ENCODE measurements around the gene POGLUT3. TPM values are rescaled to one million over a fixed set of nuclear protein-coding genes. Genes with fewer than 3 reads are reported as not detected.

POGLUT3 gene
- total RNA-seq, 4 donors from 2014 or later = 7.5 to 18.8 (median 14.4) TPM

GRCh38 chr11:108483163-108483562 is 15.0 kb downstream of the POGLUT3 start:
- peaks cover 61% of the 10 kb centered on the region for H3K36me3 ChIP-seq

GRCh38 chr11:108474664-108475463 is 23.3 kb downstream of the POGLUT3 start:
- 65% methylated on average over 11 of the region's 11 CpGs for WGBS
- no peak for DNase-seq (ENCODE audit: low spot score in 2 of 2)
- no peak overlapping the region for H3K27ac ChIP-seq
- TF ChIP-seq POLR2AphosphoS5 (IDR thresholded peaks at IDR 0.05) (no peak), EP300 (IDR thresholded peaks at IDR 0.05) (no peak)
- no peaks in the 10 kb centered on the region for H3K9me3 ChIP-seq
- peaks cover 30% of the 10 kb centered on the region for H3K36me3 ChIP-seq
- no peak overlapping the region for H3K4me3 ChIP-seq
- no peaks in the 10 kb centered on the region for H3K27me3 ChIP-seq
- no peaks in the 10 kb centered on the region for H3K4me1 ChIP-seq

More at GRCh38 chr11:108483163-108483562, 15.0 kb downstream of the POGLUT3 start:
- no peaks in the 10 kb centered on the region for H3K4me1 ChIP-seq
- no peak for TF ChIP-seq POLR2AphosphoS5 (IDR thresholded peaks at IDR 0.05)
- H3K4me3 ChIP-seq = no peak overlapping the region
- DNase-seq (ENCODE audit: low spot score in 2 of 2) = no peak
- no peaks in the 10 kb centered on the region for H3K9me3 ChIP-seq
- H3K27ac ChIP-seq = no peak overlapping the region
- H3K27me3 ChIP-seq = no peaks in the 10 kb centered on the region

DNA sequence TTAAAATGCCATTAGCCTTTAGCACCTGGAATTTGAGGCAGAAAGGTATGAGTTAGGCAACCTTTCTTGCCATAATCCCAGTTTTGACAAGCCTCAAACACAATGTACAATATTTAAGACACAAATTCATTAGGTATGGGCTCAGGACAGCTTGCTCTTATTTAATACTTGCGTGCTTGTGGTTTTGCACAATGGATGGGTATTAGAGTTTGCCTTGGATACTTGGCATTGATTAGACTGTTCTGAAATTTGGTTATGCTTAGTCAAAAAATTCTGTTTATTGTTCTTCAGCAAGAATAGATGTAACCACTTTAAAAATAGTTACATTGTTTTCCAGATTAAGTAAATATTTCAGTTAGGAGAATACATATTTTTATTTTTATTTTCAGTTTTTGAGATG is 25.5 kb downstream of the POGLUT3 start:
- no peak for DNase-seq (ENCODE audit: low spot score in 2 of 2)
- Histone ChIP-seq H3K4me1 (peaks cover 7% of the 10 kb centered on the region), H3K9me3 (no peaks in the 10 kb centered on the region), H3K27me3 (no peaks in the 10 kb centered on the region), H3K27ac (no peak overlapping the region), H3K36me3 (peaks cover 19% of the 10 kb centered on the region), H3K4me3 (no peak overlapping the region)
- TF ChIP-seq, protein P1, sequence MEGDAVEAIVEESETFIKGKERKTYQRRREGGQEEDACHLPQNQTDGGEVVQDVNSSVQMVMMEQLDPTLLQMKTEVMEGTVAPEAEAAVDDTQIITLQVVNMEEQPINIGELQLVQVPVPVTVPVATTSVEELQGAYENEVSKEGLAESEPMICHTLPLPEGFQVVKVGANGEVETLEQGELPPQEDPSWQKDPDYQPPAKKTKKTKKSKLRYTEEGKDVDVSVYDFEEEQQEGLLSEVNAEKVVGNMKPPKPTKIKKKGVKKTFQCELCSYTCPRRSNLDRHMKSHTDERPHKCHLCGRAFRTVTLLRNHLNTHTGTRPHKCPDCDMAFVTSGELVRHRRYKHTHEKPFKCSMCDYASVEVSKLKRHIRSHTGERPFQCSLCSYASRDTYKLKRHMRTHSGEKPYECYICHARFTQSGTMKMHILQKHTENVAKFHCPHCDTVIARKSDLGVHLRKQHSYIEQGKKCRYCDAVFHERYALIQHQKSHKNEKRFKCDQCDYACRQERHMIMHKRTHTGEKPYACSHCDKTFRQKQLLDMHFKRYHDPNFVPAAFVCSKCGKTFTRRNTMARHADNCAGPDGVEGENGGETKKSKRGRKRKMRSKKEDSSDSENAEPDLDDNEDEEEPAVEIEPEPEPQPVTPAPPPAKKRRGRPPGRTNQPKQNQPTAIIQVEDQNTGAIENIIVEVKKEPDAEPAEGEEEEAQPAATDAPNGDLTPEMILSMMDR (IDR thresholded peaks at IDR 0.05) = no peak
- TF ChIP-seq POLR2A (IDR thresholded peaks at IDR 0.05) (no peak), POLR2AphosphoS5 (IDR thresholded peaks at IDR 0.05) (no peak), EP300 (IDR thresholded peaks at IDR 0.05) (no peak)
- WGBS = 77% methylated on average over 1 of the region's 1 CpG

DNA sequence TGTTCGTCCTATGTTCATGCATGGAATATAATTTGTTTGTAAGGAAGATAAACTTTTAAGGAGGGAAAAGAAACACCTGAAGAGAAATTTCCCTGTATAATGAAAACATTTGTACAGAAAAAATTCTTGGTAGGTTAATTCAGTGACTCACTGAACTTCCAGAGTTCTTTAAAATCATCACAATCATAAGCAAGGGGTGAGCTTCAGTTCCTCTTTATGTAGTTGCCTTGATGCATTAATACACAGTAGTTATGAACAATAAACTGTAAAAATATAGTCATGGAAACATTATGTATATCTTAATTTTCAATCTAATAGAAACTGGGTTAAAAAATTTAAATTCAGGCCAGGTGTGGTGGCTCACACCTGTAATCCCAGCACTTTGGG is 29.7 kb downstream of the POGLUT3 start:
- TF ChIP-seq POLR2A (IDR thresholded peaks at IDR 0.05) (no peak), EP300 (IDR thresholded peaks at IDR 0.05) (no peak), POLR2AphosphoS5 (IDR thresholded peaks at IDR 0.05) (no peak)
- TF ChIP-seq, protein P1 (IDR thresholded peaks at IDR 0.05) = no peak
- Histone ChIP-seq H3K36me3 (peaks cover 4% of the 10 kb centered on the region), H3K9me3 (no peaks in the 10 kb centered on the region), H3K27ac (no peak overlapping the region), H3K4me3 (no peak overlapping the region), H3K4me1 (peaks cover 8% of the 10 kb centered on the region), H3K27me3 (no peaks in the 10 kb centered on the region)
- no peak for DNase-seq (ENCODE audit: low spot score in 2 of 2)
- WGBS = 37% methylated on average over 1 of the region's 1 CpG

- peak within 1 kb of the TSS; percentile 99 for H3K27ac ChIP-seq
- no peaks in the 10 kb centered on the region for H3K36me3 ChIP-seq
- H3K27me3 ChIP-seq = no peaks in the 10 kb centered on the region
- peak within 1 kb of the TSS; percentile 69 for H3K4me3 ChIP-seq
- TF ChIP-seq EP300 (IDR thresholded peaks at IDR 0.05) (no peak), POLR2A (IDR thresholded peaks at IDR 0.05) (peak; percentile 95 to 96), POLR2AphosphoS5 (IDR thresholded peaks at IDR 0.05) (peak in 2 of 3 donors; percentile 91 to 96)
- H3K9me3 ChIP-seq = no peaks in the 10 kb centered on the region
- peaks cover 8% of the 10 kb centered on the region for H3K4me1 ChIP-seq
- peak; percentile 98 to 99 for DNase-seq (ENCODE audit: low spot score in 2 of 2)
- WGBS = under 1% methylated on average over 35 of the region's 35 CpGs
These were observed 30.9 kb downstream of the POGLUT3 start, which contains the start of gene C11orf65 for GRCh38 chr11:108467091-108467823. C11orf65 (minus strand) TSS chr11:108467529; CDS start chr11:108461559, 5,970 bp downstream.

- 42% methylated on average over 7 of the region's 7 CpGs for WGBS
- H3K4me1 ChIP-seq = peaks cover 8% of the 10 kb centered on the region
- peak overlapping the region; percentile 69 for H3K4me3 ChIP-seq
- H3K27me3 ChIP-seq = no peaks in the 10 kb centered on the region
- DNase-seq (ENCODE audit: low spot score in 2 of 2) = no peak
- no peaks in the 10 kb centered on the region for H3K36me3 ChIP-seq
- TF ChIP-seq POLR2A (IDR thresholded peaks at IDR 0.05) = no peak
- no peak for TF ChIP-seq POLR2AphosphoS5 (IDR thresholded peaks at IDR 0.05)
- TF ChIP-seq, protein P1 (IDR thresholded peaks at IDR 0.05) = no peak
- TF ChIP-seq EP300 (IDR thresholded peaks at IDR 0.05) = no peak
- no peaks in the 10 kb centered on the region for H3K9me3 ChIP-seq
- H3K27ac ChIP-seq = peak overlapping the region; percentile 99
These were observed 31.8 kb downstream of the POGLUT3 start for GRCh38 chr11:108466405-108466804.
